ENCODE results near the gene GAGE13. TPM values are rescaled to one million over a fixed set of nuclear protein-coding genes. Genes with fewer than 3 reads are reported as not detected.
"Not testable (repeated sequence)": the region's sequence is repeated elsewhere in the genome, so short reads cannot be mapped to it uniquely, and the experiment has no call there.

The GAGE13 gene
- polyA plus RNA-seq, 1 donor, result not detected

GRCh38 chrX:49331841-49332240 lies 459 bp downstream of the GAGE13 start:
- DNase-seq, result not testable (repeated sequence)

GRCh38 chrX:49341449-49341848 lies 10.1 kb downstream of the GAGE13 start:
- DNase-seq, result not testable (repeated sequence)

- DNase-seq, result not testable (repeated sequence)
Observed at GRCh38 chrX:49344496-49345175, 13.3 kb downstream of the GAGE13 start.

- DNase-seq, result not testable (repeated sequence)
Observed at GRCh38 chrX:49345402-49345801, 14.0 kb downstream of the GAGE13 start.

DNA sequence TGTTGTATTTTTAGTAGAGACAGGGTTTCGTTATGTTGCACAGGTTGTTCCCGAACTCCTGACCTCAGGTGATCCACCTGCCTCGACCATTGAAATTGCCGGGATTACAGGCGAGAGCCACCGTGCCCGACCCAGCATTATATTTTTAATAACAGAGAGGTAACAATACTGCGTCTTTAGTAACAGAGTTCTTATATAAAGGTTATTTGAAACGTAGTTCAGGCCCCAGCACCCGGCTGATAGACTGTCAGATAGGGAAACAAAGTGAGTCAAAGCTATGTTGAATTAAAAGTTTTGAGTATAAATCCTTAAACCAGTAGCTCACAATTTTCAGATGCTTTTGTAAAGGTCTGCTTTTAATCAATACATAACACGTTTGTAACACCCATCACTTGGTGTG lies 14.8 kb downstream of the GAGE13 start:
- not testable (repeated sequence) for DNase-seq

Other genes with a start within 250 kb of the GAGE13 start
- gene GPKOW, start 207.8 kb upstream of the GAGE13 start, polyA plus RNA-seq (ENCODE audit: insufficient read length), result 18.4 TPM
- 2.7 TPM for gene MAGIX, start 168.8 kb upstream of the GAGE13 start, polyA plus RNA-seq (ENCODE audit: insufficient read length)
- gene PLP2, start 159.7 kb upstream of the GAGE13 start, polyA plus RNA-seq (ENCODE audit: insufficient read length), result 148 TPM
- gene PRICKLE3, start 145.2 kb upstream of the GAGE13 start, polyA plus RNA-seq (ENCODE audit: insufficient read length), result 4.3 TPM
- gene SYP, start 131.4 kb upstream of the GAGE13 start, polyA plus RNA-seq (ENCODE audit: insufficient read length), result 1.0 TPM
- gene CACNA1F, start 98.2 kb upstream of the GAGE13 start, polyA plus RNA-seq (ENCODE audit: insufficient read length), result not detected
- gene CCDC22, start 96.1 kb upstream of the GAGE13 start, polyA plus RNA-seq (ENCODE audit: insufficient read length), result 13.9 TPM
- 0.66 TPM for gene FOXP3, start 66.9 kb upstream of the GAGE13 start, polyA plus RNA-seq (ENCODE audit: insufficient read length)
- 10.2 TPM for gene PPP1R3F, start 61.8 kb upstream of the GAGE13 start, polyA plus RNA-seq (ENCODE audit: insufficient read length)
- gene GAGE10, start 27.9 kb upstream of the GAGE13 start, polyA plus RNA-seq (ENCODE audit: insufficient read length), result not detected
- not detected for gene GAGE12J, start 9.5 kb upstream of the GAGE13 start, polyA plus RNA-seq (ENCODE audit: insufficient read length)
- not detected for gene GAGE12C, start 200.6 kb downstream of the GAGE13 start, polyA plus RNA-seq (ENCODE audit: insufficient read length)
- gene GAGE12D, start 210.2 kb downstream of the GAGE13 start, polyA plus RNA-seq (ENCODE audit: insufficient read length), result not detected
- not detected for gene GAGE12E, start 219.7 kb downstream of the GAGE13 start, polyA plus RNA-seq (ENCODE audit: insufficient read length)
- not detected for gene GAGE12F, start 229.3 kb downstream of the GAGE13 start, polyA plus RNA-seq (ENCODE audit: insufficient read length)
- not detected for gene GAGE12G, start 238.8 kb downstream of the GAGE13 start, polyA plus RNA-seq (ENCODE audit: insufficient read length)
- not detected for gene GAGE12H, start 248.4 kb downstream of the GAGE13 start, polyA plus RNA-seq (ENCODE audit: insufficient read length)

Data from hindlimb muscle (tissue), 1 donor.